Choroid plexus epithelial cell (primary cell): Measurements from ENCODE around the gene EHHADH.
A peak's percentile ranks its signal among the peaks of the same experiment; 100 is the strongest.

Experiments
- DNase-seq: peaks from one replicate; pipeline ENCODE4 v3.0.0-alpha.2; 2010; ENCODE audit warnings: low read depth
- H3K4me3 ChIP-seq: 2 replicates; pipeline ENCODE4 v1.5.1; 2011; ENCODE audit warnings: low read depth, mild to moderate bottlenecking, control low read depth, low read length, moderate library complexity
- CTCF ChIP-seq: conservative IDR thresholded peaks from 2 replicates; pipeline ENCODE4 v1.5.1; 2011; ENCODE audit warnings: low read depth, mild to moderate bottlenecking, control low read depth, inconsistent platforms, low read length, moderate library complexity

Gene EHHADH

GRCh38 chr3:185153861-185154629 is 99.8 kb downstream of the EHHADH start:
- TF ChIP-seq CTCF, result no peak
- H3K4me3 ChIP-seq, result no peak overlapping the region
- DNase-seq, result no peak

- peak overlapping the region; percentile 54 for H3K4me3 ChIP-seq
- DNase-seq, result no peak
- no peak for TF ChIP-seq CTCF
Measured at GRCh38 chr3:185153171-185153771, 100.6 kb downstream of the EHHADH start.

GRCh38 chr3:185152410-185153170 is 101.3 kb downstream of the EHHADH start, which contains the start of gene C3orf70:
C3orf70 (minus strand) TSS chr3:185153060; CDS start chr3:185152823, 237 bp downstream.
- TF ChIP-seq CTCF, result no peak
- DNase-seq, result peak; percentile 47
- peak within 1 kb of the TSS; percentile 54 for H3K4me3 ChIP-seq

GRCh38 chr3:185151964-185152409 is 101.9 kb downstream of the EHHADH start:
- DNase-seq, result no peak
- TF ChIP-seq CTCF, result no peak
- peak overlapping the region; percentile 54 for H3K4me3 ChIP-seq

- no peak for TF ChIP-seq CTCF
- DNase-seq, result no peak
- H3K4me3 ChIP-seq, result no peak overlapping the region
Measured at GRCh38 chr3:185151101-185151963, 102.5 kb downstream of the EHHADH start.

GRCh38 chr3:185150561-185150960 is 103.3 kb downstream of the EHHADH start:
- no peak for DNase-seq

More at GRCh38 chr3:185150561-185150960, 103.3 kb downstream of the EHHADH start:
- no peak overlapping the region for H3K4me3 ChIP-seq
- TF ChIP-seq CTCF, result no peak
